Vagina (tissue), 2 donors: ENCODE measurements around the gene WBP2. TPM values are rescaled to one million over a fixed set of nuclear protein-coding genes. Genes with fewer than 3 reads are reported as not detected.
"Not testable (repeated sequence)": the region's sequence is repeated elsewhere in the genome, so short reads cannot be mapped to it uniquely, and the experiment has no call there.

Source experiments
- DNase-seq, 2 donors: peaks; one replicate each; pipeline ENCODE4 v3.0.0-alpha.2; 2017; ENCODE audit errors: extremely low spot score in 2 of 2
- H3K27ac ChIP-seq: fragments of 200-600 bp; sonication (generic); one replicate; pipeline ENCODE4 v1.5.1; 2019
- H3K27me3 ChIP-seq: fragments of 200-600 bp; sonication (generic); one replicate; pipeline ENCODE4 v1.5.1; 2019
- H3K36me3 ChIP-seq, 2 donors: fragments of 200-600 bp; sonication (generic); one replicate each; pipeline ENCODE4 v1.5.1; 2017 to 2019
- H3K4me1 ChIP-seq: fragments of 200-600 bp; sonication (generic); one replicate; pipeline ENCODE4 v1.5.1; 2019
- H3K4me3 ChIP-seq, 2 donors: fragments of 200-600 bp; sonication (generic); 1 replicate in 1 of 2; 2 replicates in 1 of 2; pipeline ENCODE4 v1.5.1; 2016 to 2019
- H3K9me3 ChIP-seq: fragments of 200-600 bp; sonication (generic); one replicate; pipeline ENCODE4 v1.5.1; 2019
- CTCF ChIP-seq, 3 experiments: fragments of 450-650 bp in 2 of 3; fragments of 200-600 bp in 1 of 3; sonication (generic) in 1 of 3; IDR thresholded peaks; one replicate each; pipeline ENCODE4 v1.5.1; 2017 to 2019; ENCODE audit warnings: antibody characterized with exemption in 3 of 3, mild to moderate bottlenecking in 2 of 3, moderate library complexity in 2 of 3
- POLR2A ChIP-seq, 2 donors: fragments of 450-650 bp; IDR thresholded peaks; one replicate each; pipeline ENCODE4 v1.6.1; 2017; ENCODE audit warnings: antibody characterized with exemption in 2 of 2, mild to moderate bottlenecking in 2 of 2, moderate library complexity in 2 of 2
- POLR2AphosphoS5 ChIP-seq, 2 donors: sonication (generic); formaldehyde crosslinking; IDR thresholded peaks; one replicate each; pipeline ENCODE4 v1.9.0; 2017; ENCODE audit warnings: antibody characterized with exemption in 2 of 2, mild to moderate bottlenecking in 2 of 2, low read depth in 1 of 2; ENCODE audit not compliant: insufficient read depth in 1 of 2
- intact Hi-C: fragments of 100-400 bp; cut with DNase I; formaldehyde crosslinking; loops from one replicate; pipeline ENCODE4 v1.15.1; 2023
- total RNA-seq: library from RNA; depleted of rRNA; stranded (reverse); fragments of >200 nt; gene quantifications from one replicate; pipeline ENCODE4 v1.2.3, GENCODE V29; 2016

The WBP2 gene
- total RNA-seq, 1 donor from 2014 or later: 54.3 TPM

DNA sequence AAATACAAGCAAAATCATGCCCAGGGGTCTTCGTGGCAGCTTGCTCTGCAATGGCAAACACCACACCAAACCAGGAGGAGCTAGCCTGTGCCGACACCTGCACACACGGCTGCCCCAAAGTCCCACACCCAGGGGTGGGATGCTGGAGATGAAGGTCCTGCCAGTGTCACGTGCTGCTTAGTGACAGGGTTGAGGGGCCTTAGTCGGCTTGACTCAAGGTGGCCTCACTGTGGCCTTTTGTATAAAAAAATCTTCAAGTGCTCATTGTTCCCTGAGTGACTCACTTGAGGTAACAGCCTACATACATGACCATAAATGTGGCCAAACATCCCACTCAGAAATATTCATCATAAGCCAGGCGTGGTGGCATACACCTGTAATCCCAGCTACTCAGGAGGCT is 34.3 kb upstream of the WBP2 start:
- no peak for TF ChIP-seq POLR2A (IDR thresholded peaks at IDR 0.05)
- DNase-seq: no peak
- Histone ChIP-seq H3K9me3 (no peaks in the 10 kb centered on the region), H3K4me1 (peaks cover 22% of the 10 kb centered on the region), H3K4me3 (no peak overlapping the region), H3K27me3 (no peaks in the 10 kb centered on the region), H3K36me3 (peaks cover 3 to 8% of the 10 kb centered on the region in 2 donors), H3K27ac (no peak overlapping the region)
- intact Hi-C loops: no loop called here

DNA sequence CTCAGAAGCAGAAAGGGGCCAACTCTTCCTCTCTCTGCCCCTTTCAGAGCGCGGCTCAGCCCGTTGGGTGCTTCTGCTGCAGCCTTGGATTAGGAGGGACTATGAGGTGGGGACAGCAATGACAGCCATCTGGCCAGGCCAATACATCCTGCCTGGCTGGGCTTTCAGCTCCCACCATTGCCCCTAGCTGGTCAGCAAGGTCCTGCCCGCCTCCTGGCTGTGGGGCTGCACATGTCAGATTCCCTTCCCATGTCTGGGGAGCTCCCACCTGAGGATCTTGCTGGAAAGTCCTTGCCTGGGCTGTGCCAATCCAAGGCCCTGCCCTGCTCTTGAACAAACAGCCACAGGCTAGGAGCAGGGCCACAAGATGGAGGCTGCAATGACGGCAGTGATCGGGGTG is 33.3 kb upstream of the WBP2 start:
- DNase-seq: no peak
- Histone ChIP-seq H3K4me1 (peaks cover 13% of the 10 kb centered on the region), H3K9me3 (no peaks in the 10 kb centered on the region), H3K27ac (no peak overlapping the region), H3K4me3 (no peak overlapping the region), H3K36me3 (peaks cover 3 to 8% of the 10 kb centered on the region in 2 donors), H3K27me3 (no peaks in the 10 kb centered on the region)
- TF ChIP-seq POLR2A (IDR thresholded peaks at IDR 0.05): no peak
- TF ChIP-seq CTCF (IDR thresholded peaks at IDR 0.05): no peak
- TF ChIP-seq POLR2AphosphoS5 (IDR thresholded peaks at IDR 0.05; ENCODE audit: insufficient read depth in 1 of 2, low read depth in 1 of 2): no peak
- intact Hi-C loops: no loop called here

DNA sequence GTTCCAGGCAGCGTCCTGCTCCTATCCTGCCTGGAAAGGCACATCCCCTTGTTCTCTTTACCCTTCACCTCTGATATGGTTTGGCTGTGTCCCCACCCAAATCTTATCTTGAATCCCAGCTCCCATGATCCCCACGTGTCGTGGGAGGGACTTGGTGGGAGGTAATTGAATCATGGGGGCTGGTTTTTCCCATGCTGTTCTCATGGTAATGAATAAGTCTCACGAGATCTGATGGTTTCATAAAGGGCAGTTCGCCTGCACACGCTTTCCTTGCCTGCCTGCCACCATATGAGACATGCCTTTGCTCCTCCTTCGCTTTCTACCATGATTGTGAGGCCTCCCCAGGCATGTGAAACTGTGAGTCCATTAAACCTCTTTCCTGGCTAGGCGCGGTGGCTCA is 30.7 kb upstream of the WBP2 start:
- H3K4me1 ChIP-seq, DNase-seq, H3K27me3 ChIP-seq, H3K36me3 ChIP-seq, H3K27ac ChIP-seq, intact Hi-C loops, H3K9me3 ChIP-seq, H3K4me3 ChIP-seq: not testable (repeated sequence)

- Histone ChIP-seq H3K4me3 (no peak overlapping the region), H3K9me3 (no peaks in the 10 kb centered on the region), H3K27ac (no peak overlapping the region), H3K36me3 (no peaks in the 10 kb centered on the region), H3K27me3 (no peaks in the 10 kb centered on the region), H3K4me1 (peaks cover 6% of the 10 kb centered on the region)
- intact Hi-C loops: no loop called here
- TF ChIP-seq CTCF (IDR thresholded peaks at IDR 0.05): no peak
- no peak for TF ChIP-seq POLR2AphosphoS5 (IDR thresholded peaks at IDR 0.05; ENCODE audit: insufficient read depth in 1 of 2, low read depth in 1 of 2)
- no peak for TF ChIP-seq POLR2A (IDR thresholded peaks at IDR 0.05)
- DNase-seq: no peak
Observed at GRCh38 chr17:75885431-75885830, 30.3 kb upstream of the WBP2 start.

DNA sequence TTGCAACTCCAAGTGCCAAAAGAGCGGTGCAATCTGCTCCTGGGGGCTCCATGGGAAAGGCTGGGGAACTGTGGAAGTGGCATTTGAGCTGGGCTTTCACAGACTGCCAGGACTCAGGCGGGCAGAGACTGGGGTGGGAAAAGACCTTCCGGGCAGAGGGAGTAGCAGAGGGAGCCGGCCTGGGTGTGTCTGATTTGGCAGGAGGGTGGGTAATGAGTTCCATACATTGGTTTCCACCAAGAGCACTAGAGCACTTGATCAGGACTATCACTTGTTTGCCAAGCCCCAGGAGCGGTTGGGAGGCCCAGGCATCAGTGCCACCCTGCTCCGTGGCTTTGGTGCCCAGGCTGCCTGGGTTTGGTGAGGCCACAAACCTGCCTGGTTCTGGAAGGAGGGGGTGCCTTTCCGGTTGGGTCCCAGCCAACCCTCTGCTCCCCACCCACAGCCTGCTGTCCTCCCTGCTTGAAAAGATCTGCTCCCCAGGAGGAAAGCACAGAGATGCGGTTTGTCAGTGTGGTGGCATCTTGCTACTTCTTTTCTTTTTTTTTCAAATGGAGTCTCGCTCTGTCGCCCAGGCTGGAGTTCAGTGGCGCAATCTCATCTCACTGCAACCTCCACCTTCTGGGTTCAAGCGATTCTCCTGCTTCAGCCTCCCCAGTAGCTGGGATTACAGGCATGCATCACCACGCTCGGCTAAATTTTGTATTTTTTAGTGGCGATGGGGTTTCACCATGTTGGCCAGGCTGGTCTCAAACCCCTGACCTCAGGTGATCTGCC is 26.7 kb upstream of the WBP2 start:
- DNase-seq: no peak
- Histone ChIP-seq H3K4me1 (peaks cover 8% of the 10 kb centered on the region), H3K36me3 (no peaks in the 10 kb centered on the region), H3K27me3 (no peaks in the 10 kb centered on the region), H3K9me3 (no peaks in the 10 kb centered on the region), H3K27ac (no peak overlapping the region), H3K4me3 (no peak overlapping the region)
- TF ChIP-seq POLR2A (IDR thresholded peaks at IDR 0.05) (no peak), CTCF (IDR thresholded peaks at IDR 0.05) (no peak), POLR2AphosphoS5 (IDR thresholded peaks at IDR 0.05; ENCODE audit: insufficient read depth in 1 of 2, low read depth in 1 of 2) (no peak)
- intact Hi-C loops: no loop called here

- H3K27ac ChIP-seq: no peak overlapping the region
- H3K4me1 ChIP-seq: peaks cover 24% of the 10 kb centered on the region
Observed at GRCh38 chr17:75880266-75880665, 25.1 kb upstream of the WBP2 start.

More at GRCh38 chr17:75880266-75880665, 25.1 kb upstream of the WBP2 start:
- TF ChIP-seq POLR2AphosphoS5 (IDR thresholded peaks at IDR 0.05; ENCODE audit: insufficient read depth in 1 of 2, low read depth in 1 of 2) (no peak), POLR2A (IDR thresholded peaks at IDR 0.05) (no peak), CTCF (IDR thresholded peaks at IDR 0.05) (no peak)
- H3K4me3 ChIP-seq: no peak overlapping the region
- intact Hi-C loops: no loop called here
- peaks cover 0 to 5% of the 10 kb centered on the region in 2 donors for H3K36me3 ChIP-seq
- H3K27me3 ChIP-seq: no peaks in the 10 kb centered on the region
- no peak for DNase-seq
- no peaks in the 10 kb centered on the region for H3K9me3 ChIP-seq
